Activated T-cell treated with anti-CD3 and anti-CD28 coated beads for 48 hours (primary cell): ENCODE results near the gene TENT5C.

Experiments used
- DNase-seq: peaks from one replicate; pipeline ENCODE4 v3.0.0-alpha.2; 2020; ENCODE audit warnings: low read depth

Gene TENT5C

GRCh38 chr1:117613969-117614729 is 8.3 kb downstream of the TENT5C start:
- DNase-seq, result no peak

- DNase-seq, result peak; percentile 9
Observed at GRCh38 chr1:117615474-117615873, 9.6 kb downstream of the TENT5C start.

- no peak for DNase-seq
Observed at GRCh38 chr1:117616356-117616755, 10.5 kb downstream of the TENT5C start.

- no peak for DNase-seq
Observed at GRCh38 chr1:117616967-117617366, 11.1 kb downstream of the TENT5C start.

- DNase-seq, result no peak
Observed at GRCh38 chr1:117618450-117619122, 12.7 kb downstream of the TENT5C start.

- DNase-seq, result no peak
Observed at GRCh38 chr1:117620440-117620839, 14.6 kb downstream of the TENT5C start.

GRCh38 chr1:117621316-117621715 is 15.5 kb downstream of the TENT5C start:
- DNase-seq, result no peak

GRCh38 chr1:117622726-117623125 is 16.9 kb downstream of the TENT5C start:
- no peak for DNase-seq

- no peak for DNase-seq
Observed at GRCh38 chr1:117623141-117623540, 17.3 kb downstream of the TENT5C start.

GRCh38 chr1:117623698-117624097 is 17.9 kb downstream of the TENT5C start:
- no peak for DNase-seq

- no peak for DNase-seq
Observed at GRCh38 chr1:117627546-117628130, 21.8 kb downstream of the TENT5C start.

GRCh38 chr1:117628343-117628742 is 22.5 kb downstream of the TENT5C start:
- DNase-seq, result no peak

GRCh38 chr1:117629625-117630422 is 24.0 kb downstream of the TENT5C start:
- DNase-seq, result no peak

- DNase-seq, result no peak
Observed at GRCh38 chr1:117630423-117630998, 24.7 kb downstream of the TENT5C start.

- no peak for DNase-seq
Observed at GRCh38 chr1:117631359-117632160, 25.7 kb downstream of the TENT5C start.

GRCh38 chr1:117632269-117633067 is 26.6 kb downstream of the TENT5C start:
- no peak for DNase-seq

- no peak for DNase-seq
Observed at GRCh38 chr1:117633068-117633345, 27.2 kb downstream of the TENT5C start.

- no peak for DNase-seq
Observed at GRCh38 chr1:117633423-117633822, 27.6 kb downstream of the TENT5C start.

GRCh38 chr1:117633936-117634335 is 28.1 kb downstream of the TENT5C start:
- no peak for DNase-seq

GRCh38 chr1:117634631-117635030 is 28.8 kb downstream of the TENT5C start:
- DNase-seq, result no peak

GRCh38 chr1:117635805-117636204 is 30.0 kb downstream of the TENT5C start:
- DNase-seq, result no peak
